AG04449 (cell line): ENCODE results near the gene RNF207.
"Not testable (repeated sequence)": the region's sequence is repeated elsewhere in the genome, so short reads cannot be mapped to it uniquely, and the experiment has no call there.

ENCODE experiments used
- CTCF ChIA-PET: fragments of 350-600 bp; formaldehyde crosslinking; extraction: SDS; loops from one replicate; lab custom pipeline; 2021; ENCODE audit warnings: antibody characterized with exemption; lab: Yijun Ruan, JAX
- POLR2A ChIA-PET: fragments of 400-600, 350-600 bp; formaldehyde crosslinking; extraction: SDS; loops from one replicate; lab custom pipeline; 2020; ENCODE audit warnings: antibody characterized with exemption, inconsistent platforms; lab: Yijun Ruan, JAX
- DNase-seq: peaks from one replicate; pipeline ENCODE4 v3.0.0-alpha.2; 2010; ENCODE audit warnings: low read depth, low spot score
- H3K4me3 ChIP-seq: 2 replicates; pipeline ENCODE4 v1.5.1; 2011; ENCODE audit warnings: low read depth, mild to moderate bottlenecking, control low read depth, low read length
- CTCF ChIP-seq: IDR thresholded peaks from one replicate; pipeline ENCODE4 v1.5.1; 2011; ENCODE audit warnings: mild to moderate bottlenecking, moderate library complexity, low read length, control low read depth, inconsistent platforms; ENCODE audit not compliant: insufficient read depth; ENCODE audit errors: missing control alignments

Gene RNF207

GRCh38 chr1:6210591-6211355 lies 4.9 kb downstream of the RNF207 start:
- POLR2A ChIA-PET: no interaction called here
- CTCF ChIA-PET: interaction anchor here (1.0 to 1.3 kb wide), 4 partner anchors 18 to 36 kb away, joined by 3 to 4 read pairs (median 3); no protein-coding TSS in a partner anchor
- TF ChIP-seq CTCF: no peak
- DNase-seq: no peak
- H3K4me3 ChIP-seq: no peak overlapping the region

GRCh38 chr1:6211731-6212130 lies 5.8 kb downstream of the RNF207 start:
- CTCF ChIA-PET: interaction anchor here (1.0 kb wide), 1 partner anchor 35 kb away, joined by 3 read pairs; no protein-coding TSS in a partner anchor
- POLR2A ChIA-PET: no interaction called here
- DNase-seq: no peak
- no peak overlapping the region for H3K4me3 ChIP-seq
- TF ChIP-seq CTCF: no peak

- DNase-seq: no peak
- H3K4me3 ChIP-seq: no peak overlapping the region
- POLR2A ChIA-PET: interaction anchor here (0.6 kb wide), 1 partner anchor 181 kb away, joined by 3 read pairs; the partner anchor contains the start of gene ACOT7
- CTCF ChIA-PET: interaction anchor here (0.9 to 1.3 kb wide), 3 partner anchors 20 to 34 kb away, joined by 3 read pairs; no protein-coding TSS in a partner anchor
- no peak for TF ChIP-seq CTCF
These were observed 6.5 kb downstream of the RNF207 start for GRCh38 chr1:6212193-6212959.

GRCh38 chr1:6218375-6219164 lies 12.7 kb downstream of the RNF207 start:
- no peak for TF ChIP-seq CTCF
- ChIA-PET CTCF (interaction anchor here (4.2 kb wide), 1 partner anchor 13 kb away, joined by 27 read pairs; the partner anchor contains the start of gene RNF207), POLR2A (interaction anchor here (0.6 kb wide), 1 partner anchor 18 kb away, joined by 3 read pairs; no protein-coding TSS in a partner anchor)
- DNase-seq: no peak
- H3K4me3 ChIP-seq: no peak overlapping the region

- CTCF ChIA-PET: interaction anchor here (0.6 to 7.3 kb wide), 4 partner anchors 12 to 34 kb away, joined by 3 to 62 read pairs (median 4); partner anchors contain the start of gene RNF207
- POLR2A ChIA-PET, DNase-seq, H3K4me3 ChIP-seq: not testable (repeated sequence)
These were observed 13.7 kb downstream of the RNF207 start for GRCh38 chr1:6219641-6220040.

- no peak for DNase-seq
- TF ChIP-seq CTCF: no peak
- ChIA-PET POLR2A (interaction anchor here (1.0 kb wide), 1 partner anchor 19 kb away, joined by 3 read pairs; no protein-coding TSS in a partner anchor), CTCF (interaction anchor here (1.1 to 7.3 kb wide), 4 partner anchors 12 to 22 kb away, joined by 3 to 62 read pairs (median 8); partner anchors contain the start of gene RNF207)
- no peak overlapping the region for H3K4me3 ChIP-seq
These were observed 14.3 kb downstream of the RNF207 start for GRCh38 chr1:6220236-6220635.
